AG10803 (cell line): Measurements from ENCODE around the gene AIFM1.
A peak's percentile ranks its signal among the peaks of the same experiment; 100 is the strongest.

ENCODE experiments used
- DNase-seq: peaks from one replicate; pipeline ENCODE4 v3.0.0; 2010; ENCODE audit warnings: low read depth
- H3K4me3 ChIP-seq: 2 replicates; pipeline ENCODE4 v1.5.1; 2011; ENCODE audit warnings: mild to moderate bottlenecking, low read length, control low read depth
- CTCF ChIP-seq: conservative IDR thresholded peaks from 2 replicates; pipeline ENCODE4 v1.5.1; 2011; ENCODE audit warnings: mild to moderate bottlenecking, low read length, control low read depth, inconsistent platforms

The AIFM1 gene

GRCh38 chrX:130111220-130112154, 54.2 kb downstream of the AIFM1 start:
- TF ChIP-seq CTCF: no peak
- peak overlapping the region; percentile 49 for H3K4me3 ChIP-seq
- peak; percentile 14 for DNase-seq

- DNase-seq: peak; percentile 57
- no peak for TF ChIP-seq CTCF
- H3K4me3 ChIP-seq: peak within 1 kb of the TSS; percentile 71
Observed at GRCh38 chrX:130110379-130111219, 55.0 kb downstream of the AIFM1 start, which contains the start of gene ELF4. ELF4 (minus strand) TSS chrX:130110497; CDS start chrX:130081330, 29,167 bp downstream.

- peak; percentile 25 for DNase-seq
- no peak for TF ChIP-seq CTCF
Observed at GRCh38 chrX:130109429-130110378, 55.9 kb downstream of the AIFM1 start.

GRCh38 chrX:130108647-130109428, 56.8 kb downstream of the AIFM1 start:
- DNase-seq: peak; percentile 39
- H3K4me3 ChIP-seq: peak overlapping the region; percentile 71
- TF ChIP-seq CTCF: no peak

More at GRCh38 chrX:130109429-130110378, 55.9 kb downstream of the AIFM1 start:
- peak overlapping the region; percentile 71 for H3K4me3 ChIP-seq

GRCh38 chrX:130106071-130106470, 59.6 kb downstream of the AIFM1 start:
- DNase-seq: no peak
- no peak for TF ChIP-seq CTCF
- no peak overlapping the region for H3K4me3 ChIP-seq

GRCh38 chrX:130105244-130105643, 60.4 kb downstream of the AIFM1 start:
- no peak for DNase-seq
- no peak for TF ChIP-seq CTCF
- no peak overlapping the region for H3K4me3 ChIP-seq
